NCI-H524 treated with DMSO at 0.1 percent for 48 hours (cell line): ENCODE data around the gene MAEA.

Experiments
- DNase-seq: peaks from one replicate; lab custom pipeline; 2025; lab: John Stamatoyannopoulos, UW

The MAEA gene

DNA sequence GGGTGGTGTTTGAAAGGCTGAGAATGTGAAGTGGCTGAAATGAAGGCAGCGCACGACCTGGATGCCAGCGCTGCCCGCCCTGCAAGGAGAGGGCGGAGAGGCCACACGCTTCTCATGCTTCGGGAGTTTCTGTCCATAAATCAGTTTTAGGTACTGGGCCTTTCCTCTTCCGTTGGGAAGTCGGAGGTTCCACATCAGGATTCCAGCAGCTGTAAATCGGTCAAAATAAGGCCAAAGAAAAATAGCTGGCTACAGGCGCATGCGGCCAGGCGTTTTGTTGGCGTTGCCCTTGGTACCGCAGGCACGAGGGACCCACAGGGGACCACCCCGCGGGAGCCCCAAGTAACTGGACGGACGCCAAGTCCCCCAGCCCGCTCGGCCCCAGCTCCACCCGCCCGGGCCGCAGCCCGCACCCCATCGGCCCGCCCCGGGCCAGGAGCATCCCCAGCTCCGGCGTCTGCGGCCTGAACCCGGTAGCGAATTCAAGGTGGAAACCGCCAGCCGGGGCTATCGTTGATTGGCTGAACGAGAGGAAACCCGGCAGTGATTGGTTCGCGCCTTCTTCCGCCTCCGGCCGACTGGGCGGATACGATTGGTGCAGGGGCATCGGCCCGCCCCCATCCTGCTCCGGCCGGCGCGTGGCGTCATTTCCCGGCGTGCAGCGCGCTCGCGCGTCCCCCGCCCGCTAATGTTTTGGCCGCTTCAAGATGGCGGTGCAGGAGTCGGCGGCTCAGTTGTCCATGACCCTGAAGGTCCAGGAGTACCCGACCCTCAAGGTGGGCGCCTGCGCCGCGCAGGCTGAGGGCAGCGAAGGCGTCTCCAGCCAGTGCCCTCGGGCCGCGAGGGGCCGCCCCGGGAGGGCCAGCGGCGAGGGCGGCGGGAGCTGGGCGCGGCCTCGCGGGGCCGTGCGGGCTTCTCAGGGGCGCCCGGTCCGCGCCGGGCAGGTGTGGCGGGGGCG, at the start of gene MAEA:
MAEA (plus strand) TSS at position 685 of the 958 bp plus-strand sequence; CDS start at position 708, 23 bp downstream.
- DNase-seq = peak; percentile 85

DNA sequence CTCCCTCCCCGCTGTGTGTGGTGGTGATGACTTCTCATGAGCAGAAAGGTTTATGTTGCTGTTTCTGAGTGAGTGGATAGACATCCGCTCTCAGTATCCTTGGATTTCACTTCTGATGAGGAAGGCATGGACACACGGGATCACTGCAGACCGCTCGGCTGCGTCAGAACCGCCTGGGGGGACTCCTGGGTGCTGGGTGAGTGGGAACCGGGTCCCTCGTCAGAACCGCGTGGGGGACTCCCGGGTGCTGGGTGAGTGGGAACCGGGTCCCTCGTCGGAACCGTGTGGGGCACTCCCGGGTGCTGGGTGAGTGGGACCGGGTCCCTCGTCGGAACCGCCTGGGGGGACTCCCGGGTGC, 49.8 kb upstream of the MAEA start:
- DNase-seq = no peak

DNA sequence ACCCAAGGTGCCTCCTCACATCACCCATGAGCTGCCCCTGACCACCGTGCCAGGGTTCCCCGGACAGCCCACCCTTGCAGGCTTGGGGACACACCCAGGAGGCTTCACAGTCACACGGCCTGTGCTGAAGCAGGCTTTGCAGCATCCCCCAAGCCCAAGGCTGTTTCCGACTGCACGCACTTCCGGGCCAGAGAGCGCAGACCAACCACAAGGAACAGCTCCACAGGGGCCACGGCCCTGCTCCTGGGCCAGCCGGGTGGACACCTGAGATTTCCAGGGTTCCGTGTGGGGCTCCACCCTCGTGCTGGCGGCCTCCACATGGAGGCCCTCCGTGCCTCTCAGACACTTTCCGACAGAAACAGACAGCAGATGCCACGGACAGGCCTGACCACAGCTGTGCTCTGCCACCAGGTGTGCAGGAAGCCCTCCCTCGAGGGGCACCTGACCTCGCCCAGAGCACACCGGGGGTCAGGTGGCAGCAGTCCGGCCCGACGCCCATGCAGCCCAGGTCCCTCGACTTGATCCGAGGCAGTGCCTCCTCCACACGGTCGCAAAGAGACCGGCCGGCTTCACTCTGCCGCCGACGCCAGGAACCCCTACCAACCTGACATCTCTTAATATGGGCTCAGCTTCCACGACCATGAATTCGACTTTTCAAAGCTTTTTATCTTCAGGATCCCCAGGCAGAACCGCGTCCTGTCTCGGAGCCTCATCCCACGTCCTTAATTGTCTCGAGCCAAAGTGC, 48.8 kb upstream of the MAEA start:
- no peak for DNase-seq

DNA sequence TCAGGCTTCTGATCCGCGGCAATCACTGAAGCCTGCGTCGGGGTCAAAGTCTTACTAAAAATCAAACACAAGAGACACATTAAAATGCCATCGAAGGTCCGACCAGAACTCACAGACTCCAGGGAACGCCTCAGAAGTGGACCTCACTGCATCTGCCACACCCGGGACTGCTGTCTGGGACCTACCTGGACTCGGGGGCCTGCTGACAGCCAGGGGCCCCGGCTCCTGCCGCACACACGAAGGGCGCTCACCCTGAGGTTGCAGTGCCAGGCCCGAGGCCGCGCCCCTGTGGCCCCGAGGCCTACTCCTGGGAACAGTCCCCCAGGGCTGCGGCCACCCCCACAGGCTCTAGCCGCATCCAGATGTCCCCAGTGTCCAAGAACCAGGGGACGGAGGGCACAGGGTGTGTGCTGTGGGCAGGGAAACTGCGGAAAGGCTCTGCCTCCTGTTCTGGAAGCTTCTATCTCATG, 48.2 kb upstream of the MAEA start:
- no peak for DNase-seq

DNA sequence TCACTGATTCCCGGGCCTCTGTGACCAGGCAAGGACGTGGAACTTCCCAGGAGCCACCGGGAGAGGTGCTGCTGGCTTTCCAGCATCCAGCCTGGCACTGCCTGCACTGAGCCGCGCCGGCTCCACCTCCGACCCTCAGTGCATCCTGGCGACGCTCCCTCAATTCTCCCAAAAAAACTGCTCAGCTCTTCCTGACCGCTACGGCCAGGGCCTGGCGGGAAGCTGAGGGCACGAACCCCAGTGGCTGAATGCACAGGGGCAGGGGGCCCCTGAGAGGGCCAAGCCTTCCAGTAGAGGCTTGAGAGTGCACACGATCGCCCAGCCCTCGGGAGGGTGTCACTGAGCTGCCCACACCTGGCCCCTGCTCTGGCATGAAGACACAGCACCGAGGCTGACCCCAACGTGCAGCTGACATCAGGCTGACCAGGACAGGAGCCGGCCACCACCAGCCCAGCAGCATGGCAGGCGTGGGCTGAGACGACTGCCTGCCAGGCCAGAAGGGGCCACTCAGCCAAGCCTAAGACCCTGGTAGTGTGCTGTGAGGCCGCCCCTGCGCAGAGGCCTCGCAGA, 47.7 kb upstream of the MAEA start:
- no peak for DNase-seq

DNA sequence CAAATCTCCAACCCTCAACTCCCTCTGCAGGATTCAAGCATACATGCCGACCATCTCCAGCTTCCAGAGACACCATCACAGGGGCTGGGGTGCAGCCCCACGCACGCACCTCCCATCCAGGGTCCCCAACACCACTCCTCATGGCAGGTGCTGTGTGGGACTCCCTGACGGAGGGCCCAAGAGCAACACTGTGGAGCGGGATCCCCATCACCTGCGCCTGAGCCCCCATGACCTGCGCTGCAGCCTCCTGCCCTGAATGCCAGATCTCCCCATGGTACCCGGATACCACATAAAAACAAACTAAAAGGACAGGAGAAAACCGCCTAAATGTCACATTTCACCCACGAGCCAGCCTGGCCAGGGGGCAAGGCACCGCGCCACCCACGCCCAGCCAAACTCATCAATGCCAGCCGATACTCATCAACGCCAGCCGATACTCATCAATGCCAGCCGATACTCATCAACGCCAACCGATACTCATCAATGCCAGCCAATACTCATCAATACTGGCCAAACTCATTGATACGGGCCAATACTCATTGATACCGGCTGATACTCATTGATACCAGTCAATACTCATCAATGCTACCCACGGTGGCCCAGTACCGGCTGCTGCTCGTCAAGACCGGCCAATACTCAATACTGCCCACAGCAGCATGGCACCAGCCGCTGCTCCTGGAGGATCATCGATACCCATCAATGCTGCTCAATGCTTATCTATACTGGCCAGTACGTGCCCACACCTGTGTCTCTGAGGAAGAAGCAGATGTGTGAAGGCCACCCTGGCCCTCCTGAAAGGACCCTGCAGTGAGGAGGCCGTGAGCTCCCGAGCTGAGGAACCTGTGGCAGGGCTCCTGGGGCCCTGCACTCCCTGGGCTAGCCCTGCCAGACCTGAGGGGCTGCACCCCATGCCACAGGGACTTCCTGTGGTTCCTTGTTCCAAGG, 46.9 kb upstream of the MAEA start:
- no peak for DNase-seq

DNA sequence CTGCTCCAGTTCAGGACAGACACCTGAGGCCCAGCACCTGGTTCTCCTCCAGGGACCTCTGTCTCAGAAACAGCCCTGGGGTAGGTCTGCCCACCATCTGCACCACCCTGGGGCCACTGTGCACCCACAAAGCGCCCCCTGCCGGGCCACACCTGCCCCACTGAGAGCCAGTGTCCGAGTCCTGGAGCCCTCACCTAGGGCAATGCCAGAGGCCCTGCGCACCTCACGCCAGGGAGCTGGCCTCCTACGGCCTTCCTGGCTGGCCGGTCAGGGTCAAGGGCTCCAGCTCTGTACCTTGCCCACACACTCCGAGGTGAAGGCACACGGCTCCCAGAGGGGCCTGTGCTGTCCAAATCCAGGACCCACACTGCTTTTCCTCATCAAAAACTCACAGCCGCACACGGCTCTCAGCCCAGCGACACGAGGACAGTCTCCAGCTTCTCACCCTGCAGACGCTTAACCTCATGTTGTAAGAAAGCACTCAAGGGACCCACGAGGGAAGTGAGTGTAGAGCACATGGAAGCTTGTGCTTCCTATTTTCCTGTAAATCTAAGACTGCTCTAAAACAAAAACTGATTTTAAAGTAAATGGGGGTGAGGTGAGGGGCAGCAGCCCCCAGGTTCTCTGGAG, 46.1 kb upstream of the MAEA start:
- DNase-seq = no peak

DNA sequence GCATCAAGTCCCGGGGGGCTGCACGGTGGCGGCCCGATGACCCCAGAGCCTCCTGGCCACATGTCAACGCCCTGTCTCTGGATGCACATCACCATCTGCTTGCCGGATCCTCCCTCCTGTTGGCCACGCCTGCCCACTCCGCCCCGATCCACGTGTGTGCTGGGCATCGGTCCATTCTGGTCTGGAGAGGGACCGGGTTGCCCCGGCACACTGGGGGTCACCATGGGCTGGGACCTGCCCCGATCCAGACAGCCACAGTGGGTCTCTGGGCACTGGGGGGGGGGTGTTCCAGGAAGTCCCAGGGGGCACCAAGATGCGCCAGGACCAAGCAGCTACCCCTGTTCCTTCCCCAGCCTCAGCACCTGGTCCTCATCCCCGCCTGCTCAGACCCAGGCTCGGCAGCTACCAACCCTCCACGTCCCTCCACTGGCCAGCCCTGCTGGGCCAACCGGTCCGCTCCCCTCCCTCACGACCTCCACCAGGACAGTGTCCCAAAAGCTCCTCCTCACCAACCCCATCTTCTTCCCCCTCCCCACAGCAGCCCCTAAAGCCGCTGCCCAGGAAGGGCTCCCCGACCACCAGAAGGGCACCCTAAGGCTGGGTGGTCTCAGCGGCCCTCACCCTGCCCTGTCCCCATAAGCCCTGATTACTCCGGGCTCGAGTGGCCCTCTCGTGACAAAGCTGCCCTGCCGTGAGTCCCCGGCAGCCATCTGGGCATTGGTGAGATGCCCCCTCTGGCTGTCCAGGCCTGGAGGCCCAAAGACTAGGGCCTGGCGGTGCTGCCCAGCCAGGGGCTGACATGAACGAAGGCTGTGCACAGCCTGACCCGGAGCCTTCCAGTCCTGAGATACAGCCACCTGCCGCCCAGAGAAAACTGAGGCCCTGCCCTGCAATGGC, 45.4 kb upstream of the MAEA start:
- DNase-seq = no peak

DNA sequence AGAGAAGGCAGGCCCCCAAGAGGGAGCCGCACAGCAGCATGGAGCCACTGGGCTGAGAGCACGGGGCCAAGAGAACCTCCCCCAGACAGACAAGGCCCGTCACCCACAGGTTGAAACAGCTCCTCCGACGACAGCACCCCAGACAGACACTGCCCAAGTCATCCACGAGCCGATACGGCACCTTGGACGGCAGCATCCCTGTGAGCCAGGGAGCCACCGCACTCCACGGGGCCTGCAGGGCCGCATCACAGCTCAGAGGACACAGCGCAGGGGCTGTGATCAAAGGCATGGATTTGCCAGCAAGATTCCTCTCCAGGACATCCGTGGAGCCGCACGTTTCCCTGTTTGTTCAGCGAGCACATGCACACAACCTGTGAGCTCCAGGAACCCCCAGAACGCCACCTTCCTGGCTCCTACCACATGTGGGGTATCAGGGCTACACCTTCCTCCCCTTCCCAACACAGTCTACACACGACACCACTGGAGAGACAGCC, 44.7 kb upstream of the MAEA start:
- no peak for DNase-seq

DNA sequence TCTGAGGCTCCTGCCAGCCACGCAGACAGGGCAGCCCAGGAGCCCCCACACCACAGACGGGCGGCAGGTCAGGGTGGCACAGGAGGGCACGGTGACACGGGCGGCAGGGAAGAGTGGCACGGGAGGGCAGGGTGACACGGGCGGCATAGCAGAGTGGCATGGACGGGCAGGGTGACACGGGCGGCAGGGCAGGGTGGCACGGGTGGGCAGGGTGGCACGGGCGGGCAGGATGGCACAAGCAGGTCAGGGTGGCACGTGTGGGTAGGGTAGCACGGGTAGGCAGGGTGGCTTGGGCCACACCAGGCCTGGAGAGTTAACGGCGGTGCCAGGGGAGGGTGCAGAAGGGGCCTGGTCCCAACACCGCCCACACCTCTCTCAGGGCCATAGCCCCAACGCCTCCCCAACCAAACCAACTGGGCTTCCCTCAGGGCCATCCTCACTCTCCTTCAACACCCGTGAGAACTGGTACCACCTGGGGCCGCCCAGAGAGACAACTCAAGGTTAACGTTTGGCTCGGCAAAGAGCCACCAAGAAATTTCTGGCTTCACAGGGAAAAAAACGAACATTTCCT, 44.1 kb upstream of the MAEA start:
- no peak for DNase-seq

DNA sequence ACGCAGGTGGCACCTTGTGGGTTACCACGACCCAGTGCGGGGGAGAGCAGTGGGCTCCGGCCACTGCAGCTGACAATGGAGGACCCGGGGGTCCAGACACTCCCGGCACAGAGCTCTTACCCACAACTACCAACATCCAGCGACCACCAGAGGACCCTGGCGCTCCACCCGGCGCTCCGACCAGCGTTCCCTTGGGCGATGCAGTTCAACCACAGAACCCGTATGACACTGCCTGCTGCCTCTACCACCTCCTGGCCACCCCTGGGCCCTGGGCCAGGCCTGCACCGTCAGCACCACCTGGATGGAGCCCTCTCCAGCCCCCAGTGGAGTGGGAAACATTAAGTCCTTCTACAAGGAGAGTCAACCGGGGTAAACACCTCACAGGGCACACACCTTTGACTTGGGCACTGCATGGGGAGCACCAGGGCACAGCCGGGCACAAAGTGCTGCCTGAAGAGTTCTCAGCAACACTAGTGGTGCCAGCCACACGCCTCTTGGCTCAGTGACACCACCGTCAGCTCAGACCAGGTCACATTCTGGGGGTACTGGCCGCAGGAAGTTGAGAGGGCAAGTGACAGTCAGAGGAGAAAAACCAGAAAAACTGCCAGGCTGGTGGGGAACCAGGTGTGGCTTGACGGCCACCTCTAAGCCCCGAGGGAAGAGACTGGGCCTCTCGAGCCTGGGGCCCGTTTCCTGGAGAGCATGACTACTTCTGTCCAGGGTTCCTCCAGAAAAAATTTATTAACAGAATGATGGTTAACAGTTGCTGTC, 43.4 kb upstream of the MAEA start:
- no peak for DNase-seq

DNA sequence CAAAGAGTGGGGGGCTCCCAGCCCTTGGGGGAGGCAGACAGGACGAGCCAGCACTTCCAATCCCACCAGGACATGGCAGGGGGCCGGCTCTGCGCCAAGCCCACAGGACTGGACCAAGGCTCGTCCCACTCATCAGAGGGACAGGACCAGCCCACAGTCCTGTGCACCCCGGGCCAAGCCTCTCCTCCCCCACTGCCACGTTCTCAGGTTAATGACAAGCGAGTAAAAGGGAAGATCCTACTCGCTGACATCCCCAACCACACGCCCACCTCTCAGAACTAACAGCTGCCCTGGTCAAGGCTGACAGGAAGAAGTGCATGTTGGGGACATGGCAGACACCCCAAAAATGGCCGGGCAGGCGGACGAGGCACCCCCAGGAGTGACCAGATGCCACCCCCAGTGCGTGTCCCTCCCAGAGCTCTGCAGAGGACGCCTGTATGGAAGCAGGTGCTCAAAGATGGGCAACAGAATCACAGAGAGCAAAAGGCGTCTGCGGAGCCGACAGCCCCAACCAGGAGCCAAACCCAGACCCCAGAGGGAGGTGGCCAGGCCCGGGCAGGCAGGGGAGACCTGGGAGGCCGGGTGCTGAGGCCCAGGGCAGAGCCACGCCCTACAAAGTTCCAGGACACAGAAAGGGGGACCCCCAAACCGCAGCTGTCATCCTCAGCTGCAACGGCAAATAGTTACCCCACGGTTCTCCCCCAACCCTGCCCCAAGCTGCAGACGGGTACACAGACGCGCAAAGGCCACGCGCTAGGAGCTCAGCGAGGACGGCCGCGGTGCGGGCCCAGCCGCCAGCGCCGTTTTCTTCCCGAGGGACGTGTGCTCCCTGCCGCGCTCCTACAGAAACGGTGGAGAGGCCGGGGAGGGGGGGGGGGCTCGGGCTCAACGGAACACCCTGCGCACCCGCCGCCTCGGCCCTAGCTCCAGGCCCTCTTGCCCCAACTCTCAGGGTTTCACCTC, 42.5 kb upstream of the MAEA start:
- DNase-seq = no peak

DNA sequence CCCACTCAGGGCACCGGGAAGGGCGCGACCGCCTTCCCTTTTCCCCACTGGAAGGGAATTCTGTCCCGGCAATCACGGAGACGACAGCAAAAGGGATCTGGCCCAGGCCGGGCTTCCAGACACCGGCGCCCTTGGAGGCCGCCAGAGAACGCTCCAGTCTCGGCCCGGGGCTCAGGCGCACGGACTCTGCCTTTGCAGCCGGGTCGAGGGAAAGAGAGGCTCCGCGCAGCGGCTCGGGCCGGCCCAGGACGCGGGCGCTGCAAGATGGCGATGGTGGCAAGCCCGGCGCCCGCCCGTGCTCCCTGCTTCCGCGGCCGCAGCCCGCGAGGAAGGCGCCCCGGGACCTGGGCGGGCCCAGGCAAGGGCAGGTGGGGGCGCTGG, 41.8 kb upstream of the MAEA start:
- no peak for DNase-seq

DNA sequence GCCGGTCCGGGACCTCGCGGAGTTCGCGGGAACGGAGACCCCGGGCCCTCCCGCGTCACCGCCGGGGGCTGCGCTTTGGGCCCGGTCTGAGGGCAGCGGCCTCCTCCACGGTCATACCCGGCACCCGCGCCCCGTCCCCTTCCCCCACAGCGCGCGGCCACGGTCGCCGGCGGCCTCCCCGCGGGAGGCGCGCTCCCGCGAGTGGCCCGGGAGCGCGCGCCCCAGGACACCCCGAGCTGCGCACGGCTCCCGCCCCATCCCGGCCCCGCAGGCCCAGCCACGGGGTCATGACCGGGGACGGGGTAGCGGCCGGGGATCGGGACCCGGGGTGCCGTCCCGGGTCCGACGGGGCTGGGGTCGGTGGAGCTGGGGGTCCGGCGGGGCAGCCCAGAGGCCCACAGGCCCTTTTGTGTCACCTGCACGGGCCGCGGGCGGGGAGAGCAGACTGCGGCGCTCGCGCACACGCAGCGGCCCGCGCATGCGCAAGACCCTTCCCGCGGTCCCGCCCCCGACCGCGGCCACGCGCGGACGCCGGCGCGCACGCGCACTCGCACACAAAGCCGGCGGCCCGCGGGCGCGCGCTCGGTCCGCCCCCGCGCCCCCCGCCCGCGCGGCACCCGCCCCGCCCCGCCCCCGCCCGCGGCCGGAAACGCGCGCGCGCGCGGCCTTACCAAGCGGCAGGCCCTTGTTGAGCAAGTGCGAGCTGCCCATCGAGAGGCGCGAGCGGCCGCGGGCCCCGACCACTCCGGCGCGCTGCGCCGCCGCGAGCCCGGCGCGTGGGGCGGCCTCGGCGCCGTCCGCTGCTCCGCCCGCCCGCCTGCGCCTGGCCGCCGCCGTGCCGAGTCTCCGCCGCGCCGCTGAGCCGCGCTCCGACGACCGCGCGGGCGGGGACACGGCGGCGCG, 41.2 kb upstream of the MAEA start, which contains the start of gene CTBP1:
CTBP1 (minus strand) TSS at position 886 of the 903 bp plus-strand sequence. CDS start 7,799 bp downstream, outside the sequence.
- no peak for DNase-seq

DNA sequence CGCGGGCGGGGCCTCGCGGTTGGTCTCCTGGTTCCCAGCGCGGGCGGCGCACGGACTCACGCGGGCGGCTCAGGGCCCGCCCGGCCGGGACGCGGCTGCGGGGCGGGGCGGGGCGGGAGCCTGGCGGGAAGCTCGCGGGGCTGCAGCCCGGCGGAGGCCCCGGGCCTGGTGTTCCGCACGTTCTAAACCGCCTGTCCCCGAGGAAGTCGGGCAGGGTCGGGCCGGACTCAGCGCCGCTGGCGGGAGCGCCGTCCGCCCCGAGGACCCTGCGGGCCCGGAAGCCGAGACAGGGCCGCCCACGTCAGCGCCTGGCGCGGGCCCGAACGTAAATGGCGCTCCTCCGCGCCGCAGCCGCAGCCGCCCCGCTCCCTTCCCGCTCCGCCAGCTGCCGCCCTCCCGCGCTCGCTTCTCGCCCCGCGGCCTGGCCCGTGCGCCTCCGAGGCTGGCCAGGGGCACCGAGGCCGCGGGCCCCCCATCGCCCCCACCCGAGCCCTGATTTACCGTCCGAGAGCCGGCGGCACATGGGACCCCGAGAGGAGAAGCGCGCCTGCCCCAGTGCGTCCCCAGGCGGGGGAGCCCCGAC, 40.5 kb upstream of the MAEA start:
- no peak for DNase-seq
